ENCODE measurements around the gene CACNA2D2.

DNA sequence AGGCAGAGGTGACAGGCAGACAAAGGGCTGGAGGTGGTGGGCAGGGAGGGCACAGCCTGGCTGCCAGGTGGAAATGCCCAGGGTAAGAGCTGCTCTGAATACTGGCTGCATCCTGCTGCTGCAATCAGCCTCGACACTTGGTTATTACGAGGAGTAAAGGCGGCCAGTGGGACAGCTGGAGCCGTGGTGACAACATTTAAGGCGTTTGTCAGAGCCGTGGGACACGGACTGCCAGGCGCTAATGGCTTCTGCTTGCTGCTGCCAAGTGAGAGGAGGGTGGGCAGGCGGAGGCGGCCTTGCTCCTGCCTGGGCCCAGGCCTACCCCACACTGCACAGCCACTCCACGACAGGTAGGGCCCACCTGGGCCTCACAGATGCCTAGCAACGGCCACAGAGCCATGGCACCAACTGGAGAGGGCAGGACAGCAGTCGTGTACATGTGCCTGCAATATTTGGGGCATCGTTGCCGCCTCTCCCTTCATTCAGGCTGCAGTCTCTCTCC is 94.9 kb downstream of the CACNA2D2 start:
- TF ChIP-seq POLR2A (IDR thresholded peaks at IDR 0.05): no peak
- TF ChIP-seq, protein P1, sequence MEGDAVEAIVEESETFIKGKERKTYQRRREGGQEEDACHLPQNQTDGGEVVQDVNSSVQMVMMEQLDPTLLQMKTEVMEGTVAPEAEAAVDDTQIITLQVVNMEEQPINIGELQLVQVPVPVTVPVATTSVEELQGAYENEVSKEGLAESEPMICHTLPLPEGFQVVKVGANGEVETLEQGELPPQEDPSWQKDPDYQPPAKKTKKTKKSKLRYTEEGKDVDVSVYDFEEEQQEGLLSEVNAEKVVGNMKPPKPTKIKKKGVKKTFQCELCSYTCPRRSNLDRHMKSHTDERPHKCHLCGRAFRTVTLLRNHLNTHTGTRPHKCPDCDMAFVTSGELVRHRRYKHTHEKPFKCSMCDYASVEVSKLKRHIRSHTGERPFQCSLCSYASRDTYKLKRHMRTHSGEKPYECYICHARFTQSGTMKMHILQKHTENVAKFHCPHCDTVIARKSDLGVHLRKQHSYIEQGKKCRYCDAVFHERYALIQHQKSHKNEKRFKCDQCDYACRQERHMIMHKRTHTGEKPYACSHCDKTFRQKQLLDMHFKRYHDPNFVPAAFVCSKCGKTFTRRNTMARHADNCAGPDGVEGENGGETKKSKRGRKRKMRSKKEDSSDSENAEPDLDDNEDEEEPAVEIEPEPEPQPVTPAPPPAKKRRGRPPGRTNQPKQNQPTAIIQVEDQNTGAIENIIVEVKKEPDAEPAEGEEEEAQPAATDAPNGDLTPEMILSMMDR (IDR thresholded peaks at IDR 0.05): no peak

Measured in body of pancreas (tissue), 4 donors.